Breast epithelium (tissue), 3 donors: Measurements from ENCODE around the gene KRT24.

Experiments
- POLR2A ChIP-seq: fragments of 450-650 bp; IDR thresholded peaks from one replicate; pipeline ENCODE4 v1.6.1; 2016; ENCODE audit warnings: antibody characterized with exemption, mild to moderate bottlenecking, moderate library complexity
- POLR2AphosphoS5 ChIP-seq, 3 donors: sonication (generic); formaldehyde crosslinking; IDR thresholded peaks; one replicate each; pipeline ENCODE4 v1.6.1; 2017; ENCODE audit warnings: antibody characterized with exemption in 3 of 3
- TF ChIP-seq, protein P1 (sequence below), 3 donors: fragments of 450-650 bp; IDR thresholded peaks; one replicate each; pipeline ENCODE4 v1.5.1; 2016 to 2017; ENCODE audit warnings: antibody characterized with exemption in 3 of 3, mild to moderate bottlenecking in 3 of 3, moderate library complexity in 3 of 3

DNA sequence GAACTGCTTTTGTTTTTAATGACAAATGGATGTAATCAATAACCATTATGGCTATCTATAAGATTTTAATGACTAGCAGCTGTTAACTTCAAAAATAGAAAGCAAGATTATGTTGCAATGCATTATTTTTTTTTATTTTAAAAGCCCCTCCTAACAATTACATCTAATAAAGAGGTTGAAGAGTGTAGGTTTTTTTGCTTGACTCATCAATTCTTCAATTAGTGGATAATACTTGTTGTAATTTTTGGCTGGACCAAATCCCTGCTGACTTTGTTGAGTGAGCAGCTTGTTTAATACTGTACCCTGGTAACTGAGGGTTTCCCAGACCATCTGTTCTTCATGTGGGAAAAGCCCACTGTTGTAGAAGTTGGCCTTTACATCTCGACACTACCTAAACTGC is 27.4 kb upstream of the KRT24 start:
- TF ChIP-seq, protein P1, sequence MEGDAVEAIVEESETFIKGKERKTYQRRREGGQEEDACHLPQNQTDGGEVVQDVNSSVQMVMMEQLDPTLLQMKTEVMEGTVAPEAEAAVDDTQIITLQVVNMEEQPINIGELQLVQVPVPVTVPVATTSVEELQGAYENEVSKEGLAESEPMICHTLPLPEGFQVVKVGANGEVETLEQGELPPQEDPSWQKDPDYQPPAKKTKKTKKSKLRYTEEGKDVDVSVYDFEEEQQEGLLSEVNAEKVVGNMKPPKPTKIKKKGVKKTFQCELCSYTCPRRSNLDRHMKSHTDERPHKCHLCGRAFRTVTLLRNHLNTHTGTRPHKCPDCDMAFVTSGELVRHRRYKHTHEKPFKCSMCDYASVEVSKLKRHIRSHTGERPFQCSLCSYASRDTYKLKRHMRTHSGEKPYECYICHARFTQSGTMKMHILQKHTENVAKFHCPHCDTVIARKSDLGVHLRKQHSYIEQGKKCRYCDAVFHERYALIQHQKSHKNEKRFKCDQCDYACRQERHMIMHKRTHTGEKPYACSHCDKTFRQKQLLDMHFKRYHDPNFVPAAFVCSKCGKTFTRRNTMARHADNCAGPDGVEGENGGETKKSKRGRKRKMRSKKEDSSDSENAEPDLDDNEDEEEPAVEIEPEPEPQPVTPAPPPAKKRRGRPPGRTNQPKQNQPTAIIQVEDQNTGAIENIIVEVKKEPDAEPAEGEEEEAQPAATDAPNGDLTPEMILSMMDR (IDR thresholded peaks at IDR 0.05): no peak
- TF ChIP-seq POLR2A: no peak
- no peak for TF ChIP-seq POLR2AphosphoS5 (IDR thresholded peaks at IDR 0.05)
